Placental epithelial cell (primary cell): Measurements from ENCODE around the gene CPNE4. TPM values are rescaled to one million over a fixed set of nuclear protein-coding genes. Genes with fewer than 3 reads are reported as not detected.

ENCODE experiments used
- small RNA-seq: library from RNA; depleted of rRNA; stranded (forward); fragments of <200 nt; gene quantifications from one replicate; pipeline ENCODE3, GENCODE V24; 2012
- total RNA-seq: library from RNA; depleted of rRNA; stranded (reverse); fragments of >200 nt; gene quantifications from 2 replicates; pipeline ENCODE4 v1.2.3, GENCODE V29; 2012

Gene CPNE4
- not detected in 2 replicates for total RNA-seq

DNA sequence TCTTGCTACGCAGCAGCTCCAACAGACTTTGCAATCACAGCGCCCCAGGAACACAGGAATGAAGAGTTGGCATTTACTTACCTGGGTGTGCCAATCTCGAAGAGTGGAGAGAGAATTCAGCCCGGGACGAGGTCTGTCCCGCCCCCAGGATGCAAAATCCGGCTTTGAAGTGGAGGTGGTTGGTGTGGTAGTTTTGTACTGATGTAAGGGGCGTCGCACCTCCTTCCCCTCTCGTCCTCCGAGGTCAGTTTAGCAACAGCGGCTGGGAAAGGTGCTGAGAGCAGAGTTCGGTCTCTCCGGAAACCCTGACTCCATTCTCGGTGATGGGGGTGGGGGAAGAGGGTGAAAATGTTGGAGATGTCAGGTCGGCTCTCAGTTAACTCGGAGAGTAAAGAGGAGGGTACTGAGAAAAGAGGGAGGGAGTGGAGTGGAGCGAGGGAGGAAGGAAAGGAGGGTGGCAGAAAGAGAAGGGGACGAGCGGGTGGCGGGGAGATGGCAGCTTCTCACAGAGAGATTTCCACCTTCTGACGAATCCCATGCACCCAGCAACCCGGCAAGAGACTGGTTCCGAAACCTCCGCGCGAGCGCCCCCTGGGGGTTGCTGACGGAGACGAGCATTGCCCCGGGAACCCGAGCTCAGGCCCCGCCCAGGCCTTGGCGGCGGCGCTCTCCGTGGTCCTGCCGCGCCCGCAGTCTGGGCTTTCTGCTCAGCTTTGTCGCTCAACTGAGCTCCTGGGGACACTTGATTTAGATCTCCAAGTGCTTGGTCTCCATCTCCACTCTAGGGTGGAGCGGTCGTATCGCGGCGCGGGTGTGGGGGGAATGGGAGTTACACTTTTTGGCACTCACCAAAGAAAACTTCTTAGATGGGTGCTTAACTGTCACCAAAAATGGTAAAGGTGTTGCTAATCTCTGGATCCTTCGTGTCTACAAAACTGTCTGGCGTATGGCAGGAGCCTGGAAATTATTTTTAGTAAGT is at the start of gene CPNE4:
Gene CPNE4, minus strand, starts transcription at position 529 of the 979 bp plus-strand sequence.

DNA sequence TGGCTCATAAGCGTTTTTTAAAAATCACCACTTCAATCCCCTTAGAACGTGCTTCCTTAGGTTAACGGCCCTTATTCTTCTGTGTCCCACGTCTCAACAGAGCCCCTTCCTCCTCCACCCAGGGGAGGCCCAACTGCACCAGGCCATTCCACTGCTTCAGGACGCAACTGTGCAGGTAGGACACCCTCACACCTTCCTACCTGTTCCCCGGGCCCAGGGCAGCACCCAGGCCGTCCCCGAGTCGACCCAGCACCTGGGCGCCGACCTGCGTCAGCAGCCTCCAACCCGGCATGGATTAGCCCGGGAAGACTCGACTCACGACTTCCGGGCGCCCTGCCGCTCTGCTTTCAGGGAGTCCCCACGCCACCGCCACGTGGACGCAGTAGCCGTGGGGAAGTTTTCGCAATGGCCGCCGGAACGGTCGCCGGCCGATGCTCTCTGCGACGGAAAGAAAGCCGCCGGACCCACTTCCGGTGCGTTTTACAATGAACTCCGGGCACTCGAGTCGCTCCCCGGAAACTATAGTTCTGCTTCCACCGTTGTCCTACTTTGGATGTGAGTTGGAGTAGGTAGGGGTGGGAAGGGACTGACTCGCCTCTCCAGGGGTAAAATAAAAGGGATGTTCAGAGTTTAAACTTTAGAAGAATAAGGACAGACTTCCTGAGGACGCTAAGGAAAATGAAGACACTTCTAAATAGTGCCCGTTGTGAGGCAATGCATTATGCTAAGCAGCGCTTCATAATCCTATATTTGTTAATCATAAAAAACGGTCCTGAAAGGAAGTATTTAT is 532.1 kb downstream of the CPNE4 start, which contains the start of gene MRPL3:
Gene MRPL3, minus strand, starts transcription at position 442 of the 790 bp plus-strand sequence. Its CDS starts 150 bp downstream, at position 292.

Small RNA genes lying within 50 kb of the gene (small RNA-seq; reads per million reads assigned to genes)
- gene AC107027.2 (not detected), gene MIR5704 (not detected)
